ENCODE data around the gene SPEF1.

Gene SPEF1

GRCh38 chr20:3738111-3739053, 42.9 kb downstream of the SPEF1 start:
- no peaks in the 10 kb centered on the region for H3K79me2 ChIP-seq (ENCODE audit: control insufficient read depth, low read length)
- H3K4me3 ChIP-seq (ENCODE audit: low read length), result no peak overlapping the region
- H3F3A ChIP-seq (ENCODE audit: control insufficient read depth, insufficient read depth), result no peaks in the 10 kb centered on the region
- H3K27me3 ChIP-seq (ENCODE audit: control insufficient read depth, low read length), result peaks cover 9% of the 10 kb centered on the region; the same call in 1 of the 2 replicates
- TF ChIP-seq, protein P1, sequence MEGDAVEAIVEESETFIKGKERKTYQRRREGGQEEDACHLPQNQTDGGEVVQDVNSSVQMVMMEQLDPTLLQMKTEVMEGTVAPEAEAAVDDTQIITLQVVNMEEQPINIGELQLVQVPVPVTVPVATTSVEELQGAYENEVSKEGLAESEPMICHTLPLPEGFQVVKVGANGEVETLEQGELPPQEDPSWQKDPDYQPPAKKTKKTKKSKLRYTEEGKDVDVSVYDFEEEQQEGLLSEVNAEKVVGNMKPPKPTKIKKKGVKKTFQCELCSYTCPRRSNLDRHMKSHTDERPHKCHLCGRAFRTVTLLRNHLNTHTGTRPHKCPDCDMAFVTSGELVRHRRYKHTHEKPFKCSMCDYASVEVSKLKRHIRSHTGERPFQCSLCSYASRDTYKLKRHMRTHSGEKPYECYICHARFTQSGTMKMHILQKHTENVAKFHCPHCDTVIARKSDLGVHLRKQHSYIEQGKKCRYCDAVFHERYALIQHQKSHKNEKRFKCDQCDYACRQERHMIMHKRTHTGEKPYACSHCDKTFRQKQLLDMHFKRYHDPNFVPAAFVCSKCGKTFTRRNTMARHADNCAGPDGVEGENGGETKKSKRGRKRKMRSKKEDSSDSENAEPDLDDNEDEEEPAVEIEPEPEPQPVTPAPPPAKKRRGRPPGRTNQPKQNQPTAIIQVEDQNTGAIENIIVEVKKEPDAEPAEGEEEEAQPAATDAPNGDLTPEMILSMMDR (IDR thresholded peaks at IDR 0.05; ENCODE audit: low read depth, low read length, poor library complexity, severe bottlenecking), result no peak
- no peak for TF ChIP-seq EZH2phosphoT487 (IDR thresholded peaks at IDR 0.05; ENCODE audit: borderline replicate concordance, low read length)
- H3K9me3 ChIP-seq (ENCODE audit: control insufficient read depth, insufficient read depth, low read length), result no peaks in the 10 kb centered on the region
- no peaks in the 10 kb centered on the region for H4K20me1 ChIP-seq (ENCODE audit: control insufficient read depth, insufficient read depth, low read depth, low read length)
- H3K4me1 ChIP-seq (ENCODE audit: control insufficient read depth, low read length), result no peaks in the 10 kb centered on the region
- H3K4me2 ChIP-seq (ENCODE audit: low read length), result no peak overlapping the region
- H3K9me2 ChIP-seq (replicated peaks; ENCODE audit: control insufficient read depth, low read length), result no peaks in the 10 kb centered on the region
- H3K27ac ChIP-seq (ENCODE audit: low read depth, low read length), result no peak overlapping the region
- no peaks in the 10 kb centered on the region for H3K36me3 ChIP-seq (ENCODE audit: control insufficient read depth, low read length)

DNA sequence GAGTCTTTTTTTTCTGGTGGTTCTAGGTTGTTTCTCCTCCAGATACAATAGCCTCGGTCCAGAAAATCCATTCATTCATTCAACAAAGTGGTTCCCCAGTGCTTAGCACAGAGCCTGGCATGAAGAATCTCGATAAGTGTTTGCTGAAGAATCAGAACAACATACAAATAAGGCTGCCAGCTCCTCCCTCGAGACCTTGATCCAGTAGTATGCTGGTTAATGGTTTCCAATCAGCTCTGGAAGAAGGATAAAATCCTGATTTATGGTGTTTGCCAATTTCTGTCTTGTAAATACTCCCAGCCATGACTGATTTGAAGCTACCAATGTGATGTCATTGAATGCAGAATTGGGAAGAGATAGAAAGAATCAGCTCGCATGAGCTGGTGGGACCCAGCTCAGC, 45.5 kb downstream of the SPEF1 start:
- no peak overlapping the region for H3K4me2 ChIP-seq (ENCODE audit: low read length)
- no peak overlapping the region for H3K4me3 ChIP-seq (ENCODE audit: low read length)
- H3K27ac ChIP-seq (ENCODE audit: low read depth, low read length), result no peak overlapping the region
- peaks cover 13% of the 10 kb centered on the region; the same call in 1 of the 2 replicates for H3K27me3 ChIP-seq (ENCODE audit: control insufficient read depth, low read length)
- H3K9me3 ChIP-seq (ENCODE audit: control insufficient read depth, insufficient read depth, low read length), result no peaks in the 10 kb centered on the region
- no peaks in the 10 kb centered on the region for H4K20me1 ChIP-seq (ENCODE audit: control insufficient read depth, insufficient read depth, low read depth, low read length)
- H3F3A ChIP-seq (ENCODE audit: control insufficient read depth, insufficient read depth), result no peaks in the 10 kb centered on the region
- no peaks in the 10 kb centered on the region for H3K4me1 ChIP-seq (ENCODE audit: control insufficient read depth, low read length)
- TF ChIP-seq, protein P1 (IDR thresholded peaks at IDR 0.05; ENCODE audit: low read depth, low read length, poor library complexity, severe bottlenecking), result no peak
- no peak for TF ChIP-seq EZH2phosphoT487 (IDR thresholded peaks at IDR 0.05; ENCODE audit: borderline replicate concordance, low read length)
- H3K79me2 ChIP-seq (ENCODE audit: control insufficient read depth, low read length), result no peaks in the 10 kb centered on the region
- H3K9me2 ChIP-seq (replicated peaks; ENCODE audit: control insufficient read depth, low read length), result no peaks in the 10 kb centered on the region
- H3K36me3 ChIP-seq (ENCODE audit: control insufficient read depth, low read length), result no peaks in the 10 kb centered on the region

- Histone ChIP-seq H3K9me2 (replicated peaks; ENCODE audit: control insufficient read depth, low read length) (no peaks in the 10 kb centered on the region), H3K36me3 (ENCODE audit: control insufficient read depth, low read length) (no peaks in the 10 kb centered on the region), H3K4me2 (ENCODE audit: low read length) (no peak overlapping the region), H3K4me3 (ENCODE audit: low read length) (no peak overlapping the region), H3K27me3 (ENCODE audit: control insufficient read depth, low read length) (peaks cover 24% of the 10 kb centered on the region; the same call in 1 of the 2 replicates), H3K79me2 (ENCODE audit: control insufficient read depth, low read length) (no peaks in the 10 kb centered on the region), H3K9me3 (ENCODE audit: control insufficient read depth, insufficient read depth, low read length) (no peaks in the 10 kb centered on the region), H3F3A (ENCODE audit: control insufficient read depth, insufficient read depth) (no peaks in the 10 kb centered on the region), H3K27ac (ENCODE audit: low read depth, low read length) (no peak overlapping the region), H4K20me1 (ENCODE audit: control insufficient read depth, insufficient read depth, low read depth, low read length) (no peaks in the 10 kb centered on the region), H3K4me1 (ENCODE audit: control insufficient read depth, low read length) (no peaks in the 10 kb centered on the region)
- TF ChIP-seq, protein P1 (IDR thresholded peaks at IDR 0.05; ENCODE audit: low read depth, low read length, poor library complexity, severe bottlenecking), result no peak
- TF ChIP-seq EZH2phosphoT487 (IDR thresholded peaks at IDR 0.05; ENCODE audit: borderline replicate concordance, low read length), result no peak
Measured at GRCh38 chr20:3734111-3734843, 47.0 kb downstream of the SPEF1 start.

Measured in DOHH2 (cell line).